Spleen (tissue), 11 donors: Measurements from ENCODE around the gene ADGRV1. TPM values are rescaled to one million over a fixed set of nuclear protein-coding genes. Genes with fewer than 3 reads are reported as not detected.

Experiments
- DNase-seq: peaks from one replicate; pipeline ENCODE4 v3.0.0-alpha.2; 2020
- H3K27ac ChIP-seq, 8 donors: fragments of 200-600 bp; sonication (generic) in 7 of 8; 1 replicate in 4 of 8; 2 replicates in 4 of 8; pipeline versions ENCODE4 v1.5.0 to v1.8.0; 2016 to 2021; ENCODE audit warnings: inconsistent platforms in 4 of 8, mild to moderate bottlenecking in 4 of 8, moderate library complexity in 1 of 8
- H3K27me3 ChIP-seq, 7 donors: fragments of 200-600 bp; sonication (generic) in 6 of 7; replicated peaks in 1 of 7; 1 replicate in 4 of 7; 2 replicates in 3 of 7; pipeline versions ENCODE4 v1.5.0 to v1.8.0; 2016 to 2021; ENCODE audit warnings: inconsistent platforms in 3 of 7, mild to moderate bottlenecking in 1 of 7
- H3K36me3 ChIP-seq, 6 donors: fragments of 200-600 bp; sonication (generic) in 5 of 6; 1 replicate in 4 of 6; 2 replicates in 2 of 6; pipeline versions ENCODE4 v1.5.0 to v1.8.0; 2016 to 2021; ENCODE audit warnings: inconsistent platforms in 2 of 6
- H3K4me1 ChIP-seq, 6 donors: fragments of 200-600 bp; sonication (generic) in 5 of 6; 1 replicate in 3 of 6; 2 replicates in 3 of 6; pipeline versions ENCODE4 v1.5.0 to v1.8.0; 2016 to 2021; ENCODE audit warnings: inconsistent platforms in 3 of 6
- H3K4me3 ChIP-seq, 8 donors: fragments of 200-600 bp; sonication (generic) in 7 of 8; 1 replicate in 4 of 8; 2 replicates in 4 of 8; pipeline versions ENCODE4 v1.5.0 to v1.8.0; 2016 to 2021; ENCODE audit warnings: inconsistent platforms in 4 of 8, mild to moderate bottlenecking in 4 of 8, moderate library complexity in 2 of 8
- H3K9me3 ChIP-seq, 8 donors: fragments of 200-600 bp; sonication (generic) in 7 of 8; 1 replicate in 4 of 8; 2 replicates in 4 of 8; pipeline versions ENCODE4 v1.5.0 to v1.8.0; 2016 to 2021; ENCODE audit warnings: inconsistent platforms in 4 of 8
- POLR2A ChIP-seq, 3 donors: fragments of 450-650 bp; IDR thresholded peaks; one replicate each; pipeline ENCODE4 v1.5.1; 2017; ENCODE audit warnings: antibody characterized with exemption in 3 of 3, mild to moderate bottlenecking in 1 of 3
- POLR2AphosphoS5 ChIP-seq, 3 donors: sonication (generic); formaldehyde crosslinking; IDR thresholded peaks; one replicate each; pipeline ENCODE4 v1.5.1; 2017; ENCODE audit warnings: antibody characterized with exemption in 3 of 3
- WGBS, 5 donors: extraction: QIAGEN DNeasy Blood & Tissue Kit in 3 of 5; methylation state at CpG; one replicate each; pipeline versions ENCODE4 v1.1.5 to v1.1.7; 2013 to 2018; 5-methylcytosine and 5-hydroxymethylcytosine counted together
- intact Hi-C: fragments of 100-400 bp; cut with DNase I; formaldehyde crosslinking; loops from one replicate; pipeline ENCODE4 v1.15.0; 2023; ENCODE audit warnings: low total_unique reads
- polyA plus RNA-seq, 3 donors: library from polyadenylated mRNA; stranded (reverse); fragments of 200-250 nt; gene quantifications; one replicate each; pipeline ENCODE4 v1.2.1, GENCODE V29; 2013
- total RNA-seq, 7 donors: library from RNA; depleted of rRNA in 3 of 7; stranded (reverse); fragments of >200 nt in 3 of 7; fragmentation: NEBNext Ultra II Directional in 4 of 7; extraction: Animal tissue kit (Norgen Biotek cat#: 25700) in 4 of 7; gene quantifications; one replicate each; pipeline versions ENCODE4 v1.1.0 to v1.2.1, GENCODE V29; 2016 to 2021
- TF ChIP-seq, protein P1 (sequence below), 11 experiments: fragments of 200-600 bp in 7 of 11; fragments of 450-650 bp in 4 of 11; sonication (generic) in 4 of 11; IDR thresholded peaks in 8 of 11; conservative IDR thresholded peaks in 3 of 11; 1 replicate in 7 of 11; 2 replicates in 4 of 11; pipeline versions ENCODE4 v1.4.0 to v1.8.0; 2016 to 2021; ENCODE audit warnings: antibody characterized with exemption in 11 of 11, inconsistent platforms in 4 of 11, mild to moderate bottlenecking in 1 of 11
- donor health status: healthy with polysubstance abuse.
- donor health status: DM: no; HTN: no; CAD: no; lungs with moderate emphysema.
- donor health status: DM: no; HTN: no; CAD: no.
- donor health status: Bipolar disorder and iron deficiency.
- donor health status: healthy.
- donor health status: DM: no; HTN: no; CAD: no.
- donor health status: DM: yes; HTN: yes; CAD: no.

Gene ADGRV1
- total and polyA plus RNA-seq, 10 donors, result 0.08 to 0.69 (median 0.28) TPM; not detected in 3

DNA sequence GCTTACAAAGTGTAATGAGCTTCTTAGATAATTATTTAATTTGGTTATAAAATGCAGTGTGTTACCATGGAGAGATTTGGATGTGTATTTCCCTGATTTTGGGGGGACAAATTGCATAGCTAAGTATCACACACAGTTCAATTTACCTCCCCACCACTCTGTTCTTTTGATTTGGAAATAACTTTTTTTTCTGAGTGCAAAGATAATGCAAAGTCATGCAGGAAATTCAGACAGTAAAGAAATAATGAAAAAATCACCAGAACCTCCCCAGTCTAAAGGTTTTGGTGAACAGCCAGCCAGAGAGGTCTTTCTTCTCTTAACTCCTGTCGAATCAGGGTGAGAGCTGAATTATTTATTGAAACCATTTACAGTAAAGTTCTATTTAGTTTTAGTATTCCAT, 3.2 kb downstream of the ADGRV1 start:
- Histone ChIP-seq H3K9me3 (no peaks in the 10 kb centered on the region), H3K27ac (no peak overlapping the region), H3K27me3 (peaks cover 0 to 65% (median 49%) of the 10 kb centered on the region in 7 donors), H3K4me3 (no peak overlapping the region), H3K4me1 (peaks cover 9 to 20% (median 14%) of the 10 kb centered on the region in 6 donors), H3K36me3 (no peaks in the 10 kb centered on the region)
- intact Hi-C loops, result no loop called here
- 54 to 62% (median 57%) methylated on average over 1 of the region's 1 CpG for WGBS, 5 donors
- DNase-seq, result no peak
- TF ChIP-seq, protein P1, sequence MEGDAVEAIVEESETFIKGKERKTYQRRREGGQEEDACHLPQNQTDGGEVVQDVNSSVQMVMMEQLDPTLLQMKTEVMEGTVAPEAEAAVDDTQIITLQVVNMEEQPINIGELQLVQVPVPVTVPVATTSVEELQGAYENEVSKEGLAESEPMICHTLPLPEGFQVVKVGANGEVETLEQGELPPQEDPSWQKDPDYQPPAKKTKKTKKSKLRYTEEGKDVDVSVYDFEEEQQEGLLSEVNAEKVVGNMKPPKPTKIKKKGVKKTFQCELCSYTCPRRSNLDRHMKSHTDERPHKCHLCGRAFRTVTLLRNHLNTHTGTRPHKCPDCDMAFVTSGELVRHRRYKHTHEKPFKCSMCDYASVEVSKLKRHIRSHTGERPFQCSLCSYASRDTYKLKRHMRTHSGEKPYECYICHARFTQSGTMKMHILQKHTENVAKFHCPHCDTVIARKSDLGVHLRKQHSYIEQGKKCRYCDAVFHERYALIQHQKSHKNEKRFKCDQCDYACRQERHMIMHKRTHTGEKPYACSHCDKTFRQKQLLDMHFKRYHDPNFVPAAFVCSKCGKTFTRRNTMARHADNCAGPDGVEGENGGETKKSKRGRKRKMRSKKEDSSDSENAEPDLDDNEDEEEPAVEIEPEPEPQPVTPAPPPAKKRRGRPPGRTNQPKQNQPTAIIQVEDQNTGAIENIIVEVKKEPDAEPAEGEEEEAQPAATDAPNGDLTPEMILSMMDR (IDR thresholded peaks at IDR 0.05 in 8 of 11, conservative IDR thresholded peaks at IDR 0.05 in 3 of 11), result no peak

GRCh38 chr5:90562341-90562740, 3.7 kb downstream of the ADGRV1 start:
- H3K4me1 ChIP-seq, result peaks cover 9 to 20% (median 14%) of the 10 kb centered on the region in 6 donors
- H3K4me3 ChIP-seq, result no peak overlapping the region
- intact Hi-C loops, result no loop called here
- TF ChIP-seq, protein P1 (IDR thresholded peaks at IDR 0.05 in 8 of 11, conservative IDR thresholded peaks at IDR 0.05 in 3 of 11), result no peak
- TF ChIP-seq POLR2AphosphoS5 (IDR thresholded peaks at IDR 0.05), result no peak
- no peak for TF ChIP-seq POLR2A (IDR thresholded peaks at IDR 0.05)
- 78 to 89% (median 79%) methylated on average over 5 of the region's 5 CpGs for WGBS, 5 donors
- H3K27me3 ChIP-seq, result peaks cover 0 to 59% (median 43%) of the 10 kb centered on the region in 7 donors
- no peaks in the 10 kb centered on the region for H3K9me3 ChIP-seq
- no peaks in the 10 kb centered on the region for H3K36me3 ChIP-seq
- H3K27ac ChIP-seq, result no peak overlapping the region
- no peak for DNase-seq

- H3K36me3 ChIP-seq, result no peaks in the 10 kb centered on the region
- H3K27me3 ChIP-seq, result peaks cover 0 to 52% (median 35%) of the 10 kb centered on the region in 7 donors
- no peak overlapping the region for H3K27ac ChIP-seq
- WGBS, 5 donors, result 33 to 70% (median 64%) methylated on average over 1 of the region's 1 CpG
- intact Hi-C loops, result no loop called here
- H3K4me3 ChIP-seq, result no peak overlapping the region
- peaks cover 6 to 14% (median 12%) of the 10 kb centered on the region in 6 donors for H3K4me1 ChIP-seq
- no peak for DNase-seq
- no peaks in the 10 kb centered on the region for H3K9me3 ChIP-seq
- TF ChIP-seq, protein P1 (IDR thresholded peaks at IDR 0.05 in 8 of 11, conservative IDR thresholded peaks at IDR 0.05 in 3 of 11), result no peak
- TF ChIP-seq POLR2A (IDR thresholded peaks at IDR 0.05), result no peak
- no peak for TF ChIP-seq POLR2AphosphoS5 (IDR thresholded peaks at IDR 0.05)
These were observed 4.5 kb downstream of the ADGRV1 start for GRCh38 chr5:90563108-90563507.

DNA sequence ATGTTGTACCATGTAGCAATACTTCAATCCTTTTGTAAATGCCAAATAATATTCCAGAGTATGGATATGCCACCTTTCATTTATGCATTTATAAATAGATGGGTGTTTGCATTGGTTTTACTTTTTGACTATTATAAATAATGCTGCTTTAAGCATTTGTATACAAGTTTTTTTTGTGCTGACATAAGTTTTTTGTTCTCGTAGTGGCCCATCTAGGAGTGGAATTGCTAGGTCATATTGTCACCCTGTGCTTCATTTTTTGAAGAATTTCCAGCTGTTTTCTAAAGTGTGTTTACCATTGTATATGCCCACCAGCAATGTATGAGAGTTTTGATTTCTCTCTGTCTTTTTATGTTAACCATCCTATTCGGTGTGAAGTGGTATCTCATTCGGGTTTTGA, 6.9 kb downstream of the ADGRV1 start:
- DNase-seq, result no peak
- Histone ChIP-seq H3K27me3 (peaks cover 0 to 36% (median 11%) of the 10 kb centered on the region in 7 donors), H3K27ac (no peak overlapping the region), H3K4me3 (no peak overlapping the region), H3K4me1 (no peaks in the 10 kb centered on the region), H3K36me3 (no peaks in the 10 kb centered on the region), H3K9me3 (peaks cover 0 to 12% (median 2%) of the 10 kb centered on the region in 8 donors)
- intact Hi-C loops, result no loop called here
- 84 to 95% (median 89%) methylated on average over 3 of the region's 3 CpGs for WGBS, 5 donors
- no peak for TF ChIP-seq POLR2AphosphoS5 (IDR thresholded peaks at IDR 0.05)
- no peak for TF ChIP-seq POLR2A (IDR thresholded peaks at IDR 0.05)
- TF ChIP-seq, protein P1 (IDR thresholded peaks at IDR 0.05 in 8 of 11, conservative IDR thresholded peaks at IDR 0.05 in 3 of 11), result no peak
